DMS114 treated with DMSO at 0.1 percent for 48 hours (cell line): ENCODE data around the gene GSG1L.

Experiments used
- DNase-seq: peaks from one replicate; lab custom pipeline; 2025; ENCODE audit not compliant: unreplicated experiment; lab: John Stamatoyannopoulos, UW

GSG1L gene

GRCh38 chr16:27860091-27860490 lies 203.4 kb downstream of the GSG1L start:
- no peak for DNase-seq

- DNase-seq: no peak
Measured at GRCh38 chr16:27859020-27859419, 204.5 kb downstream of the GSG1L start.

GRCh38 chr16:27853651-27854050 lies 209.9 kb downstream of the GSG1L start:
- no peak for DNase-seq

GRCh38 chr16:27853101-27853500 lies 210.4 kb downstream of the GSG1L start:
- DNase-seq: no peak

- DNase-seq: no peak
Measured at GRCh38 chr16:27852681-27853080, 210.8 kb downstream of the GSG1L start.

- DNase-seq: no peak
Measured at GRCh38 chr16:27852116-27852515, 211.4 kb downstream of the GSG1L start.

GRCh38 chr16:27851586-27851985 lies 211.9 kb downstream of the GSG1L start:
- DNase-seq: no peak

- no peak for DNase-seq
Measured at GRCh38 chr16:27849621-27850020, 213.9 kb downstream of the GSG1L start.

GRCh38 chr16:27847030-27847550 lies 216.4 kb downstream of the GSG1L start:
- DNase-seq: no peak

- no peak for DNase-seq
Measured at GRCh38 chr16:27844826-27845225, 218.7 kb downstream of the GSG1L start.

GRCh38 chr16:27843800-27844199 lies 219.7 kb downstream of the GSG1L start:
- no peak for DNase-seq

- no peak for DNase-seq
Measured at GRCh38 chr16:27841911-27842310, 221.6 kb downstream of the GSG1L start.

GRCh38 chr16:27841061-27841801 lies 222.3 kb downstream of the GSG1L start:
- no peak for DNase-seq

- DNase-seq: no peak
Measured at GRCh38 chr16:27840311-27841060, 223.0 kb downstream of the GSG1L start.

- DNase-seq: no peak
Measured at GRCh38 chr16:27839419-27839818, 224.1 kb downstream of the GSG1L start.

- DNase-seq: no peak
Measured at GRCh38 chr16:27838536-27839175, 224.9 kb downstream of the GSG1L start.

GRCh38 chr16:27829975-27830374 lies 233.5 kb downstream of the GSG1L start:
- no peak for DNase-seq

GRCh38 chr16:27828671-27829070 lies 234.8 kb downstream of the GSG1L start:
- no peak for DNase-seq

- DNase-seq: no peak
Measured at GRCh38 chr16:27827765-27828164, 235.7 kb downstream of the GSG1L start.

GRCh38 chr16:27826893-27827289 lies 236.6 kb downstream of the GSG1L start:
- DNase-seq: no peak

GRCh38 chr16:27826081-27826892 lies 237.2 kb downstream of the GSG1L start:
- no peak for DNase-seq
